HCT116 (cell line): ENCODE results near the gene RHBDD3. TPM values are rescaled to one million over a fixed set of nuclear protein-coding genes. Genes with fewer than 3 reads are reported as not detected.

Experiments used
- ATAC-seq: fragments of 200-7000 bp; cut with Tn5 transposase; 2 replicates; pipeline ENCODE4 v1.9.1; 2020; ENCODE audit warnings: mild to moderate bottlenecking, moderate library complexity
- BruUV-seq: library from RNA; stranded (reverse); fragments of 400-500 nt; replicated peaks from 2 replicates; lab custom pipeline; 2021; lab: Mats Ljungman, UMichigan
- CTCF ChIA-PET: fragments of 300-600 bp; sonication (Branson Sonifier 250); formaldehyde crosslinking; loops from one replicate; lab custom pipeline; 2021; ENCODE audit warnings: antibody characterized with exemption; lab: Charles Lee
- POLR2A ChIA-PET: fragments of 300-600, 350-600 bp; sonication (Branson Sonifier 250); formaldehyde crosslinking; loops from one replicate; lab custom pipeline; 2021; ENCODE audit warnings: antibody characterized with exemption; lab: Charles Lee
- RAD21 ChIA-PET, 2 experiments: fragments of 300-600 bp; sonication (Branson Sonifier 250); formaldehyde crosslinking; loops; one replicate each; lab custom pipeline; 2023; ENCODE audit warnings: low total read pairs in 2 of 2; ENCODE audit not compliant: uncharacterized antibody in 2 of 2, unreplicated experiment in 2 of 2, low non-redundant PET in 1 of 2; lab: Charles Lee
- DNase-seq: peaks from one replicate; pipeline ENCODE4 v3.0.0-alpha.2; 2010; ENCODE audit warnings: low read depth, low spot score
- H2AFZ ChIP-seq: fragments of 200-600 bp; shearing (Covaris generic), sonication (generic); 2 replicates; pipeline ENCODE4 v1.6.1; 2017; ENCODE audit warnings: low read depth, mixed run types, mixed read lengths, antibody characterized with exemption, low read length; ENCODE audit not compliant: poor library complexity, severe bottlenecking
- H3K27ac ChIP-seq: 2 replicates; pipeline ENCODE4 v1.5.1; 2012; ENCODE audit warnings: low read depth, low read length
- H3K27me3 ChIP-seq: fragments of 200-600 bp; sonication (generic); 2 replicates; pipeline ENCODE4 v1.6.1; 2016; ENCODE audit warnings: mixed run types, low read length, mixed read lengths; ENCODE audit not compliant: insufficient read depth
- H3K36me3 ChIP-seq, 2 experiments: fragments of 200-500 bp in 1 of 2; fragments of 200-600 bp in 1 of 2; sonication (Bioruptor generic) in 1 of 2; sonication (generic) in 1 of 2; 2 replicates each; pipeline versions ENCODE4 v1.5.1 to v1.6.1; 2014 to 2016; ENCODE audit warnings: low read length in 2 of 2, inconsistent platforms in 1 of 2, mixed read lengths in 1 of 2, mixed run types in 1 of 2; ENCODE audit not compliant: insufficient read depth in 2 of 2, control insufficient read depth in 1 of 2
- H3K4me1 ChIP-seq, 2 experiments: fragments of 200-600 bp in 1 of 2; sonication (generic) in 1 of 2; 2 replicates each; pipeline versions ENCODE4 v1.5.1 to v1.6.1; 2012 to 2017; ENCODE audit warnings: low read length in 2 of 2, inconsistent platforms in 1 of 2, mild to moderate bottlenecking in 1 of 2, mixed read lengths in 1 of 2, mixed run types in 1 of 2, moderate library complexity in 1 of 2; ENCODE audit not compliant: insufficient read depth in 2 of 2, control insufficient read depth in 1 of 2
- H3K4me2 ChIP-seq: fragments of 200-600 bp; sonication (generic); 2 replicates; pipeline ENCODE4 v1.6.1; 2017; ENCODE audit warnings: mixed run types, low read length, mixed read lengths
- H3K4me3 ChIP-seq, 2 experiments: fragments of 200-600 bp in 1 of 2; sonication (generic) in 1 of 2; replicated peaks in 1 of 2; 2 replicates each; pipeline ENCODE4 v1.5.1; 2011 to 2016; ENCODE audit warnings: low read length in 2 of 2, control low read depth in 1 of 2, low read depth in 1 of 2, mild to moderate bottlenecking in 1 of 2, mixed read lengths in 1 of 2, mixed run types in 1 of 2
- H3K79me2 ChIP-seq: fragments of 200-600 bp; sonication (generic); 2 replicates; pipeline ENCODE4 v1.6.1; 2017; ENCODE audit warnings: mild to moderate bottlenecking, mixed run types, low read length, moderate library complexity, mixed read lengths; ENCODE audit not compliant: insufficient read depth
- H3K9ac ChIP-seq: fragments of 200-600 bp; sonication (generic); 2 replicates; pipeline ENCODE4 v1.6.1; 2016; ENCODE audit warnings: low read length, mixed read lengths
- H3K9me2 ChIP-seq: fragments of 200-600 bp; sonication (generic), shearing (Covaris generic); 2 replicates; pipeline ENCODE4 v1.6.1; 2017; ENCODE audit warnings: mixed run types, mild to moderate bottlenecking, moderate library complexity; ENCODE audit not compliant: insufficient read depth
- H3K9me3 ChIP-seq, 2 experiments: fragments of 200-500 bp in 1 of 2; fragments of 200-600 bp in 1 of 2; sonication (Bioruptor generic) in 1 of 2; sonication (generic) in 1 of 2; 2 replicates each; pipeline ENCODE4 v1.6.1; 2014 to 2017; ENCODE audit warnings: low read length in 2 of 2, mixed read lengths in 2 of 2, inconsistent platforms in 1 of 2, low read depth in 1 of 2, mild to moderate bottlenecking in 1 of 2, mixed run types in 1 of 2, moderate library complexity in 1 of 2; ENCODE audit not compliant: control insufficient read depth in 1 of 2, insufficient read depth in 1 of 2
- H4K20me1 ChIP-seq: fragments of 200-600 bp; sonication (generic), shearing (Covaris generic); 2 replicates; pipeline ENCODE4 v1.6.1; 2017; ENCODE audit warnings: mixed run types, mild to moderate bottlenecking, moderate library complexity; ENCODE audit not compliant: insufficient read depth
- ATF3 ChIP-seq: IDR thresholded peaks from 2 replicates; pipeline ENCODE4 v1.6.1; 2012
- CBX3 ChIP-seq: IDR thresholded peaks from 2 replicates; pipeline ENCODE4 v1.6.1; 2012; ENCODE audit warnings: low read depth
- CEBPB ChIP-seq: IDR thresholded peaks from 2 replicates; pipeline ENCODE4 v1.6.1; 2012; ENCODE audit warnings: low read depth
- ELF1 ChIP-seq: IDR thresholded peaks from 2 replicates; pipeline ENCODE4 v1.6.1; 2012; ENCODE audit warnings: low read depth, borderline replicate concordance
- EZH2phosphoT487 ChIP-seq: fragments of 200-600 bp; IDR thresholded peaks from 2 replicates; pipeline ENCODE4 v1.6.1; 2018; ENCODE audit warnings: antibody characterized with exemption, borderline replicate concordance
- FOSL1 ChIP-seq: IDR thresholded peaks from 2 replicates; pipeline ENCODE4 v1.6.1; 2012; ENCODE audit warnings: low read depth
- MAX ChIP-seq: IDR thresholded peaks from 2 replicates; pipeline ENCODE4 v1.6.1; 2012
- POLR2A ChIP-seq: IDR thresholded peaks from 2 replicates; pipeline ENCODE4 v1.7.0; 2011; ENCODE audit warnings: borderline replicate concordance; ENCODE audit not compliant: insufficient read depth, insufficient read length; ENCODE audit errors: extremely low read depth
- RAD21 ChIP-seq: IDR thresholded peaks from 2 replicates; pipeline ENCODE4 v1.6.1; 2012; ENCODE audit warnings: low read depth, mild to moderate bottlenecking
- SIN3A ChIP-seq: IDR thresholded peaks from 2 replicates; pipeline ENCODE4 v1.6.1; 2012; ENCODE audit warnings: low read depth
- SP1 ChIP-seq: IDR thresholded peaks from 2 replicates; pipeline ENCODE4 v1.6.1; 2012; ENCODE audit warnings: low read depth
- SRF ChIP-seq: IDR thresholded peaks from 2 replicates; pipeline ENCODE4 v1.6.1; 2012; ENCODE audit warnings: low read depth
- TCF7L2 ChIP-seq: IDR thresholded peaks from 2 replicates; pipeline ENCODE4 v1.7.0; 2011; ENCODE audit warnings: borderline replicate concordance, inconsistent platforms; ENCODE audit not compliant: insufficient read depth, insufficient read length; ENCODE audit errors: extremely low read depth
- YY1 ChIP-seq: IDR thresholded peaks from 2 replicates; pipeline ENCODE4 v1.6.1; 2011; ENCODE audit warnings: low read length, low read depth, moderate library complexity, mild to moderate bottlenecking; ENCODE audit not compliant: insufficient replicate concordance; ENCODE audit errors: extremely low read depth
- intact Hi-C: fragments of 100-400 bp; cut with micrococcal nuclease; formaldehyde crosslinking; loops from 2 replicates; pipeline ENCODE4 v1.10.0; 2022
- total RNA-seq: library from RNA; stranded (reverse); gene quantifications from one replicate; pipeline ENCODE4 v1.2.1, GENCODE V29; 2021; ENCODE audit not compliant: unreplicated experiment
- TF ChIP-seq, protein P1 (sequence below): IDR thresholded peaks from 2 replicates; pipeline ENCODE4 v1.6.1; 2012; ENCODE audit warnings: low read depth

RHBDD3 gene
- total RNA-seq, 1 experiment from 2014 or later: 30.2 TPM

- H3K9me3 ChIP-seq: no peaks in the 10 kb centered on the region
- CTCF ChIA-PET: no interaction called here
- no peaks in the 10 kb centered on the region for H4K20me1 ChIP-seq
- H3K79me2 ChIP-seq: peaks cover 7% of the 10 kb centered on the region; the same call in 1 of the 2 replicates
- ATAC-seq (no peak), DNase-seq (no peak)
- H3K4me3 ChIP-seq: no peak overlapping the region
- TF ChIP-seq POLR2A: no peak
- TF ChIP-seq, protein P1, sequence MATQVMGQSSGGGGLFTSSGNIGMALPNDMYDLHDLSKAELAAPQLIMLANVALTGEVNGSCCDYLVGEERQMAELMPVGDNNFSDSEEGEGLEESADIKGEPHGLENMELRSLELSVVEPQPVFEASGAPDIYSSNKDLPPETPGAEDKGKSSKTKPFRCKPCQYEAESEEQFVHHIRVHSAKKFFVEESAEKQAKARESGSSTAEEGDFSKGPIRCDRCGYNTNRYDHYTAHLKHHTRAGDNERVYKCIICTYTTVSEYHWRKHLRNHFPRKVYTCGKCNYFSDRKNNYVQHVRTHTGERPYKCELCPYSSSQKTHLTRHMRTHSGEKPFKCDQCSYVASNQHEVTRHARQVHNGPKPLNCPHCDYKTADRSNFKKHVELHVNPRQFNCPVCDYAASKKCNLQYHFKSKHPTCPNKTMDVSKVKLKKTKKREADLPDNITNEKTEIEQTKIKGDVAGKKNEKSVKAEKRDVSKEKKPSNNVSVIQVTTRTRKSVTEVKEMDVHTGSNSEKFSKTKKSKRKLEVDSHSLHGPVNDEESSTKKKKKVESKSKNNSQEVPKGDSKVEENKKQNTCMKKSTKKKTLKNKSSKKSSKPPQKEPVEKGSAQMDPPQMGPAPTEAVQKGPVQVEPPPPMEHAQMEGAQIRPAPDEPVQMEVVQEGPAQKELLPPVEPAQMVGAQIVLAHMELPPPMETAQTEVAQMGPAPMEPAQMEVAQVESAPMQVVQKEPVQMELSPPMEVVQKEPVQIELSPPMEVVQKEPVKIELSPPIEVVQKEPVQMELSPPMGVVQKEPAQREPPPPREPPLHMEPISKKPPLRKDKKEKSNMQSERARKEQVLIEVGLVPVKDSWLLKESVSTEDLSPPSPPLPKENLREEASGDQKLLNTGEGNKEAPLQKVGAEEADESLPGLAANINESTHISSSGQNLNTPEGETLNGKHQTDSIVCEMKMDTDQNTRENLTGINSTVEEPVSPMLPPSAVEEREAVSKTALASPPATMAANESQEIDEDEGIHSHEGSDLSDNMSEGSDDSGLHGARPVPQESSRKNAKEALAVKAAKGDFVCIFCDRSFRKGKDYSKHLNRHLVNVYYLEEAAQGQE: no peak
- no peak for TF ChIP-seq CBX3
- TF ChIP-seq EZH2phosphoT487: no peak
- TF ChIP-seq TCF7L2: no peak
- no peak for TF ChIP-seq FOSL1
- no peak for TF ChIP-seq SIN3A
- TF ChIP-seq YY1: no peak
- TF ChIP-seq MAX: no peak
- TF ChIP-seq CEBPB: no peak
- no peak for TF ChIP-seq SRF
- no peak for TF ChIP-seq RAD21
- TF ChIP-seq ELF1: no peak
- TF ChIP-seq SP1: no peak
- TF ChIP-seq ATF3: no peak
- no TSS peak for BruUV-seq
- H3K9me2 ChIP-seq: no peaks in the 10 kb centered on the region
- no peak overlapping the region for H3K9ac ChIP-seq
- peak overlapping the region; percentile 31; the same call in 1 of the 2 replicates for H3K27ac ChIP-seq
- no peak overlapping the region for H3K4me2 ChIP-seq
- POLR2A ChIA-PET: no interaction called here
- H3K4me1 ChIP-seq: peaks cover 35 to 63% of the 10 kb centered on the region in 2 experiments
- no peak overlapping the region for H2AFZ ChIP-seq
- H3K27me3 ChIP-seq: no peaks in the 10 kb centered on the region
- RAD21 ChIA-PET: no interaction called here
- no peaks in the 10 kb centered on the region for H3K36me3 ChIP-seq
- intact Hi-C loops: no loop called here
These were observed 41.7 kb upstream of the RHBDD3 start for GRCh38 chr22:29309332-29310064.
